ENCODE measurements around the gene ANKRD34A. TPM values are rescaled to one million over a fixed set of nuclear protein-coding genes. Genes with fewer than 3 reads are reported as not detected.

ANKRD34A gene
- total and polyA plus RNA-seq, 2 of the 13 experiments (the other 11 are each of a cell fraction or from before 2014, with no cell fraction given), result 0.05 to 0.07 TPM

DNA sequence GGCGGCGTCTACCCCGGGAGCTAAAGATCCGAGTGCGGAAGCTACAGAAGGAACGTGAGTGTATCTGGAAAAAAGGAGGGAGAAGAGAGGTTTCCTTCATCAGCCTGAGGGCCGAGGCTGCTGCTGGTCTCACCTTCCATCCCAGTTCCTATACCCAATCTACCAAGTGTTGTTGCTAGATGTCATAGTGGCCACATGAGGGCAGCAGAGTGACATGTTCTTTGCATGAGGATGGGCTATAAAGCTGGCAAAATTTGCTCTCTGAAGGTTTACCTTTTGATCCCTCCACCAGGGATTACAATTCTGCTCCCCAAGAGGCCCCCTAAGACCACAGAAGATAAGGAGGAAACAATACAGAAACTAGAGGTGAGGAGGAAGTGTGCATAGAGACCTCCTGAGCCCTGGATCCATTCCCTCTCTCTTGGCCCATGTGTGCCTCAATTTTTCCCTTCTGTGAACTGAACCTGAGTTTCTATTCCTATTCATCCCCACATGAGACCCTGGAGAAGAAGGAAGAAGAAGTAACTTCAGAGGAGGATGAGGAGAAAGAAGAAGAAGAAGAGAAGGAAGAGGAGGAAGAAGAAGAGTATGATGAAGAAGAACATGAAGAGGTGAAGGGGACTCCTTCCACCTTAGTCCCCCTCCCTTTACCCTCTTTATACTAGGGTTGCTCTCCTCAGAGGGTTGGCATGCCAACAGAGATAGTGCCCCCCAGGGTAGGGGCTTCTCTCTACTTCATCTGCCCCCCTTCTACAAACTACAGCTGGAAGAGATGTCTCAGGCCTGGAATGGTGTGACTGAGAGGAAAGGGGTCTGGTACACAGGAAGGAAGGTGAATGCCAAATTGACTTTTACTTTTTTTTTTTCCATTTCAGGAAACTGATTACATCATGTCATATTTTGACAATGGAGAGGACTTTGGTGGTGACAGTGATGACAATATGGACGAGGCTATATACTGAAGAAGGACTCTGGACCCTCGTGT, 13.4 kb upstream of the ANKRD34A start (continued):
- no peak for TF ChIP-seq FOXJ3 (CRISPR knock-in tag; IDR thresholded peaks at IDR 0.05; ENCODE audit: borderline replicate concordance)
- TF ChIP-seq SMAD3 (CRISPR knock-in tag; IDR thresholded peaks at IDR 0.05), result 0 out of 2 replicates have a peak, but pooled peaks have one; percentile 35
- no peak for TF ChIP-seq FOXC1 (CRISPR knock-in tag; IDR thresholded peaks at IDR 0.05; ENCODE audit: borderline replicate concordance)
- no peak for TF ChIP-seq NFYB (CRISPR knock-in tag; IDR thresholded peaks at IDR 0.05)
- TF ChIP-seq DNMT3B (CRISPR knock-in tag; conservative IDR thresholded peaks at IDR 0.05), result 0 out of 2 replicates have a peak, but pooled peaks have one; percentile 25
- TF ChIP-seq TSC22D2 (CRISPR knock-in tag; IDR thresholded peaks at IDR 0.05; ENCODE audit: borderline replicate concordance), result no peak
- TF ChIP-seq TARDBP (CRISPR knock-in tag; IDR thresholded peaks at IDR 0.05), result no peak
- TF ChIP-seq STAG1 (CRISPR knock-in tag; IDR thresholded peaks at IDR 0.05), result peak; percentile 94
- TF ChIP-seq SP4 (CRISPR knock-in tag; IDR thresholded peaks at IDR 0.05), result no peak
- no peak for TF ChIP-seq KDM6A (CRISPR knock-in tag; IDR thresholded peaks at IDR 0.05; ENCODE audit: low read depth)
- 0 out of 2 replicates have a peak, but pooled peaks have one; percentile 42 for TF ChIP-seq ISL2 (CRISPR knock-in tag; IDR thresholded peaks at IDR 0.05)
- TF ChIP-seq FOXP1 (IDR thresholded peaks at IDR 0.05), result no peak
- no peak for TF ChIP-seq FOXP1 (CRISPR knock-in tag; IDR thresholded peaks at IDR 0.05)
- TF ChIP-seq PAWR (CRISPR knock-in tag; IDR thresholded peaks at IDR 0.05; ENCODE audit: borderline replicate concordance), result no peak
- TF ChIP-seq ZNF629 (CRISPR knock-in tag; conservative IDR thresholded peaks at IDR 0.05), result no peak
- 0 out of 2 replicates have a peak, but pooled peaks have one; percentile 9 for TF ChIP-seq ATF7 (IDR thresholded peaks at IDR 0.05)
- no peak for TF ChIP-seq ATF7 (CRISPR knock-in tag; IDR thresholded peaks at IDR 0.05)
- TF ChIP-seq CBX5 (CRISPR knock-in tag; IDR thresholded peaks at IDR 0.05; ENCODE audit: borderline replicate concordance), result no peak
- TF ChIP-seq HNRNPL (IDR thresholded peaks at IDR 0.05; ENCODE audit: low read depth, low read length), result no peak
- TF ChIP-seq, protein P1, sequence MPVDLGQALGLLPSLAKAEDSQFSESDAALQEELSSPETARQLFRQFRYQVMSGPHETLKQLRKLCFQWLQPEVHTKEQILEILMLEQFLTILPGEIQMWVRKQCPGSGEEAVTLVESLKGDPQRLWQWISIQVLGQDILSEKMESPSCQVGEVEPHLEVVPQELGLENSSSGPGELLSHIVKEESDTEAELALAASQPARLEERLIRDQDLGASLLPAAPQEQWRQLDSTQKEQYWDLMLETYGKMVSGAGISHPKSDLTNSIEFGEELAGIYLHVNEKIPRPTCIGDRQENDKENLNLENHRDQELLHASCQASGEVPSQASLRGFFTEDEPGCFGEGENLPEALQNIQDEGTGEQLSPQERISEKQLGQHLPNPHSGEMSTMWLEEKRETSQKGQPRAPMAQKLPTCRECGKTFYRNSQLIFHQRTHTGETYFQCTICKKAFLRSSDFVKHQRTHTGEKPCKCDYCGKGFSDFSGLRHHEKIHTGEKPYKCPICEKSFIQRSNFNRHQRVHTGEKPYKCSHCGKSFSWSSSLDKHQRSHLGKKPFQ (CRISPR knock-in tag; IDR thresholded peaks at IDR 0.05; ENCODE audit: insufficient replicate concordance), result no peak
- TF ChIP-seq RFX5 (IDR thresholded peaks at IDR 0.05; ENCODE audit: low read depth, low read length), result no peak
- no peak for TF ChIP-seq ZNF552 (CRISPR knock-in tag; IDR thresholded peaks at IDR 0.05; ENCODE audit: borderline replicate concordance)
- no peak for TF ChIP-seq TOE1 (CRISPR knock-in tag; IDR thresholded peaks at IDR 0.05)
- TF ChIP-seq TEAD3 (CRISPR knock-in tag; optimal IDR thresholded peaks at IDR 0.05; ENCODE audit: borderline replicate concordance), result peak; percentile 56
- no peak for TF ChIP-seq NR2F6 (IDR thresholded peaks at IDR 0.05)
- peak; percentile 23; the same call in 1 of the 2 replicates for TF ChIP-seq NR2F6 (CRISPR knock-in tag; IDR thresholded peaks at IDR 0.05)
- no peak for TF ChIP-seq SOX13 (IDR thresholded peaks at IDR 0.05)
- peak in 1 of 2 experiments; percentile 12; a peak in 1 of 4 replicates for TF ChIP-seq SOX13 (CRISPR knock-in tag; conservative IDR thresholded peaks at IDR 0.05 in 1 of 2, IDR thresholded peaks at IDR 0.05 in 1 of 2)
- 0 out of 2 replicates have a peak, but pooled peaks have one; percentile 35 for TF ChIP-seq ZNF331 (CRISPR knock-in tag; IDR thresholded peaks at IDR 0.05)
- 0 out of 2 replicates have a peak, but pooled peaks have one; percentile 30 for TF ChIP-seq PPARG (CRISPR knock-in tag; conservative IDR thresholded peaks at IDR 0.05)
- TF ChIP-seq GATAD2A (CRISPR knock-in tag; IDR thresholded peaks at IDR 0.05), result peak; percentile 31
- TF ChIP-seq ZNF569 (CRISPR knock-in tag; IDR thresholded peaks at IDR 0.05; ENCODE audit: borderline replicate concordance), result no peak
- TF ChIP-seq ZNF124 (CRISPR knock-in tag; IDR thresholded peaks at IDR 0.05), result 0 out of 2 replicates have a peak, but pooled peaks have one; percentile 43
- no peak for TF ChIP-seq PRPF4 (IDR thresholded peaks at IDR 0.05; ENCODE audit: low read depth, low read length, poor library complexity, severe bottlenecking)
